DOHH2 (cell line): ENCODE measurements around the gene EXOC3.

Experiments used
- H3F3A ChIP-seq: fragments of 200-600 bp; sonication (generic), shearing (Covaris generic); 2 replicates; pipeline ENCODE4 v1.6.0; 2016; ENCODE audit warnings: antibody characterized with exemption, mild to moderate bottlenecking; ENCODE audit not compliant: control insufficient read depth, insufficient read depth
- H3K27ac ChIP-seq: fragments of 200-600 bp; sonication (generic); 2 replicates; pipeline ENCODE4 v1.5.1; 2014; ENCODE audit warnings: low read depth, mild to moderate bottlenecking, low read length, moderate library complexity
- H3K27me3 ChIP-seq: fragments of 200-600 bp; sonication (generic); 2 replicates; pipeline ENCODE4 v1.6.1; 2014; ENCODE audit warnings: mild to moderate bottlenecking, low read length, mixed read lengths; ENCODE audit not compliant: control insufficient read depth
- H3K36me3 ChIP-seq: fragments of 200-600 bp; sonication (generic); 2 replicates; pipeline ENCODE4 v1.6.1; 2014; ENCODE audit warnings: mild to moderate bottlenecking, low read length, moderate library complexity, mixed read lengths; ENCODE audit not compliant: control insufficient read depth
- H3K4me1 ChIP-seq: fragments of 200-600 bp; sonication (generic); 2 replicates; pipeline ENCODE4 v1.6.1; 2014; ENCODE audit warnings: mild to moderate bottlenecking, low read length, mixed read lengths; ENCODE audit not compliant: control insufficient read depth
- H3K4me2 ChIP-seq: fragments of 200-600 bp; sonication (generic); 2 replicates; pipeline ENCODE4 v1.6.0; 2014; ENCODE audit warnings: mild to moderate bottlenecking, low read length, moderate library complexity
- H3K4me3 ChIP-seq: fragments of 200-600 bp; sonication (generic); 2 replicates; pipeline ENCODE4 v1.5.1; 2014; ENCODE audit warnings: mild to moderate bottlenecking, low read length, mixed read lengths
- H3K79me2 ChIP-seq: fragments of 200-600 bp; sonication (generic); 2 replicates; pipeline ENCODE4 v1.6.1; 2014; ENCODE audit warnings: mild to moderate bottlenecking, low read length, mixed read lengths; ENCODE audit not compliant: control insufficient read depth
- H3K9me2 ChIP-seq: fragments of 200-600 bp; sonication (generic); replicated peaks from 2 replicates; pipeline ENCODE4 v1.6.1; 2014; ENCODE audit warnings: mild to moderate bottlenecking, low read length, mixed read lengths; ENCODE audit not compliant: control insufficient read depth
- H3K9me3 ChIP-seq: fragments of 200-600 bp; sonication (generic); 2 replicates; pipeline ENCODE4 v1.6.1; 2014; ENCODE audit warnings: antibody characterized with exemption, low read length, mixed read lengths; ENCODE audit not compliant: control insufficient read depth, insufficient read depth
- H4K20me1 ChIP-seq: fragments of 200-600 bp; sonication (generic); 2 replicates; pipeline ENCODE4 v1.6.0; 2014; ENCODE audit warnings: low read depth, mild to moderate bottlenecking, antibody characterized with exemption, low read length, moderate library complexity; ENCODE audit not compliant: control insufficient read depth, insufficient read depth
- CTCF ChIP-seq: fragments of 200-600 bp; sonication (generic); IDR thresholded peaks from one replicate; pipeline ENCODE4 v1.5.1; 2014; ENCODE audit warnings: antibody characterized with exemption, mild to moderate bottlenecking, low read depth, low read length; ENCODE audit not compliant: poor library complexity, severe bottlenecking
- EZH2phosphoT487 ChIP-seq: fragments of 200-600 bp; sonication (generic); IDR thresholded peaks from 2 replicates; pipeline ENCODE4 v1.6.1; 2017; ENCODE audit warnings: borderline replicate concordance, mild to moderate bottlenecking, antibody characterized with exemption, low read length, moderate library complexity, mixed read lengths

EXOC3 gene

DNA sequence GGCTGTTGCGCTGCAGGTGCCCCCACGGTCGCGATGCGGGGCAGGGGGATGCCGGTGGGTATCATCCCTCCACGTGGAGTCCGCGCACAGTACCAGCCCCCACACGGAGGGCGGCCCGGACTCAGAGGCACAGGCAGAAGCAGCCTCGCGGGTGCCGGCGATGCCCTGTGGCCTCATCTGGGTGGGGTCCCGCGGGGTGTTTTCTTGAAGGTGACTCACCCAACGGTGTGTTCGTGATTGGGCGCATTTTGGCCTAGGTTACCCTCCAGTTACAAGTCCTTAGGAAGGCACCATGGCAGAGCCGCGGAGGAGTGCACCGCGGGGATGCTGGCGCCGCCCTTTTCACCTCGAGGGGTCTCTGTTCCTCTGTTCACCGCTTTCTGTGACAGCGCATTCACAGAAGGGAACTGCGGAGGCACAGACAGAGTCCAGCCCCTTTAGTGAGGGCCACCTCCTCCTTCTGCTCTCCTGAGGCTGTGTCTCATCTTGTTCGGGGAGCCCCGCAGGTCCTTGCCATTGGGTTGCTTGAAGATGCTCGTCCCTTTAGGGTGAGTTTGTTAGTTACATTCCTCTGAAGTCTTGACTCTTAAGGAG, 21.6 kb upstream of the EXOC3 start:
- TF ChIP-seq EZH2phosphoT487, result no peak
- no peak for TF ChIP-seq CTCF
- no peaks in the 10 kb centered on the region for H3K79me2 ChIP-seq
- no peak overlapping the region for H3K4me3 ChIP-seq
- H3K36me3 ChIP-seq, result peaks cover 20% of the 10 kb centered on the region
- no peaks in the 10 kb centered on the region for H3K27me3 ChIP-seq
- no peaks in the 10 kb centered on the region for H3K9me3 ChIP-seq
- H4K20me1 ChIP-seq, result no peaks in the 10 kb centered on the region
- H3K4me2 ChIP-seq, result no peak overlapping the region
- H3K27ac ChIP-seq, result no peak overlapping the region
- H3F3A ChIP-seq, result no peaks in the 10 kb centered on the region; the same call in 1 of the 2 replicates
- peaks cover 33% of the 10 kb centered on the region for H3K4me1 ChIP-seq
- H3K9me2 ChIP-seq, result no peaks in the 10 kb centered on the region

DNA sequence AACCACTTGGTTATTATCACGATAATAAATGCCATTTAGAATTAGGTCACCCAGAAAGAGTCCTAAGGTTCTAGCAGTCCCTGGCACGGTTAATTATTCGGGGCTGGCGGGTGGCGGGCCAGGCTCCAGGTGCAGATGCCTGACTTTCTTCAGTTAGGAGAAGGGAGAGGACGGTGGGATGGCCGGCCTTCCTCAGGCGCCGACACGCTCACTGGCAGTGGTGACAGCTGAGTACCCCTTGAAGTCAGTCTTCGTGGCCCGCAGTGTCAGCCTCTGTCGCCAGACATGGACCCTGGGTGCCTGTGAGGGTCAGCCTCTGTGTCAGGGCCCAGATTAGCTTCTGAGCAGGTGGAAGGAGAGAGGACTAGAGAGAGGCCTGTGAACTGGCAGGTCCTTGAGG, 21.1 kb upstream of the EXOC3 start:
- H3F3A ChIP-seq, result no peaks in the 10 kb centered on the region; the same call in 1 of the 2 replicates
- H3K9me3 ChIP-seq, result no peaks in the 10 kb centered on the region
- H3K4me3 ChIP-seq, result no peak overlapping the region
- no peak overlapping the region for H3K27ac ChIP-seq
- H3K9me2 ChIP-seq, result no peaks in the 10 kb centered on the region
- H4K20me1 ChIP-seq, result no peaks in the 10 kb centered on the region
- H3K4me1 ChIP-seq, result peaks cover 33% of the 10 kb centered on the region
- H3K4me2 ChIP-seq, result no peak overlapping the region
- H3K36me3 ChIP-seq, result peaks cover 20% of the 10 kb centered on the region
- no peak for TF ChIP-seq EZH2phosphoT487
- H3K79me2 ChIP-seq, result no peaks in the 10 kb centered on the region
- no peaks in the 10 kb centered on the region for H3K27me3 ChIP-seq

DNA sequence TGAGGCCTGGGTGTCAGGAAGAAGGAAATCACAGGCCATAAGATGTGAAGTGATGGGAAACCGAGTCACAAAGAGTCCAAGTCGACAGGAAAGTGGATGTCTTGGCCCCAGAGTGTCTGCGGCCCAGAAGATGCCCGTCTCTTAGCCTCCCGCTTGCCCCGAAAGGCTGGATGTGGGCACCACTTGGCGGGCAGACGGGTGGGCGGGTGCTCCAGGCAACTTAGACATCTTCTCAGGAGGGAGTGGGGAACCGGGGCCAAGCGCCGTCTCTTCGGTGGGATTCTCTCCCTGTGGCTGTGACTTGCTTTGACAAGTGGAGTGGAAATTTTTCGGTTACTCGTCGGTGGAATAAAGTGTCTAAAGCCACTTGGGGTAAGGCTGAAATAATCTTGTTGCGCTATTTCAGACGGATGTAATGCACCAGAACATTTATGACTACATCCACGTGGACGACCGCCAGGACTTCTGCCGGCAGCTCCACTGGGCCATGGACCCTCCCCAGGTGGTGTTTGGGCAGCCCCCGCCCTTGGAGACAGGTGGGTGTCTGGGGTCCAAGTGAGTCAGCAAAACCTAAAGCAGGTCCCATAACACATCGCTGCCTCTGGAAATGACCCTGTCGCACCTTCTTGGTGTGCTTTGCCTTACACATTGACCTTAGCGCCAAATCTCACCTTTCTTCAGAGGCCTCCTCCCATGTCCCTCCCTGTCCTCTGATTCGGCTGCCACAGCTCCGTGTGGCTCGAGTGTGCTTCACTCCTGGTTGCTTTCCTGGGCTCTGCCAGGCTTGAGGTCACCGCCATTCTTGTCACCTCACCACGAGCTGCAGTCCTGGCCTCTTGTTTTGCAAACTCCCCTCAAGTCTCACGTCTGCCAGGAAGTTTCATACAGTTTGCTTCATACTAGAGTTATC, 20.4 kb upstream of the EXOC3 start:
- Histone ChIP-seq H3K36me3 (peaks cover 21% of the 10 kb centered on the region), H3K9me3 (no peaks in the 10 kb centered on the region), H3K79me2 (no peaks in the 10 kb centered on the region), H3K4me1 (peaks cover 33% of the 10 kb centered on the region), H3K4me2 (no peak overlapping the region), H3K4me3 (no peak overlapping the region), H4K20me1 (no peaks in the 10 kb centered on the region), H3F3A (no peaks in the 10 kb centered on the region; the same call in 1 of the 2 replicates), H3K27ac (no peak overlapping the region), H3K9me2 (no peaks in the 10 kb centered on the region), H3K27me3 (no peaks in the 10 kb centered on the region)
- TF ChIP-seq CTCF (no peak), EZH2phosphoT487 (no peak)

- Histone ChIP-seq H3K9me3 (no peaks in the 10 kb centered on the region), H3K9me2 (no peaks in the 10 kb centered on the region), H3K36me3 (peaks cover 27% of the 10 kb centered on the region), H3F3A (no peaks in the 10 kb centered on the region; the same call in 1 of the 2 replicates), H3K27ac (no peak overlapping the region), H3K4me2 (no peak overlapping the region), H3K4me3 (no peak overlapping the region), H3K4me1 (peaks cover 33% of the 10 kb centered on the region), H3K27me3 (no peaks in the 10 kb centered on the region), H4K20me1 (no peaks in the 10 kb centered on the region), H3K79me2 (no peaks in the 10 kb centered on the region)
- TF ChIP-seq EZH2phosphoT487 (no peak), CTCF (no peak)
Measured at GRCh38 chr5:423233-423565, 19.8 kb upstream of the EXOC3 start.
